ENCODE data around the gene SEMA6B. TPM values are rescaled to one million over a fixed set of nuclear protein-coding genes. Genes with fewer than 3 reads are reported as not detected.

The SEMA6B gene
- total and polyA plus RNA-seq, 2 donors (not counting 1 experiment from before 2014, with no cell fraction given): 0.42 TPM; not detected in 1

GRCh38 chr19:4586691-4587090, 27.2 kb upstream of the SEMA6B start:
- no peaks in the 10 kb centered on the region for H4K20me1 ChIP-seq (ENCODE audit: control insufficient read depth, insufficient read depth, low read length, poor library complexity, severe bottlenecking)
- Mint-ChIP-seq H3K4me1 (peaks cover 14% of the 10 kb centered on the region), H3K9me3 (ENCODE audit: insufficient read depth) (no peaks in the 10 kb centered on the region), H3K4me3 (no peak overlapping the region), H3K27me3 (peaks cover 56% of the 10 kb centered on the region), H3K27ac (no peak overlapping the region)
- H3K4me3 ChIP-seq (ENCODE audit: control extremely low read depth in 1 of 5, extremely low read depth in 1 of 5, insufficient read depth in 1 of 5, low read depth in 2 of 5, low read length in 4 of 5): no peak overlapping the region
- H3K4me1 ChIP-seq (ENCODE audit: control insufficient read depth in 2 of 2, insufficient read depth in 2 of 2, low read length in 2 of 2): peaks cover 12 to 18% of the 10 kb centered on the region in 2 donors
- ChIA-PET CTCF (interaction anchor here (1.6 kb wide), 1 partner anchor 16 kb away, joined by 3 read pairs; no protein-coding TSS in a partner anchor), POLR2A (no interaction called here)
- H3K4me2 ChIP-seq (replicated peaks; ENCODE audit: low read depth, low read length, poor library complexity, severe bottlenecking): no peak overlapping the region
- no peak for TF ChIP-seq CTCF (IDR thresholded peaks at IDR 0.05)
- no peak for TF ChIP-seq EZH2 (IDR thresholded peaks at IDR 0.05; ENCODE audit: borderline replicate concordance, insufficient read depth, low read depth, low read length, poor library complexity, severe bottlenecking)
- ATAC-seq (ENCODE audit: low read depth) (no peak), DNase-seq (no peak)
- H2AFZ ChIP-seq (ENCODE audit: insufficient read depth, low read depth, low read length, poor library complexity, severe bottlenecking): no peak overlapping the region
- peaks cover 0 to 69% (median 40%) of the 10 kb centered on the region in 4 experiments for H3K27me3 ChIP-seq (replicated peaks in 1 of 4; ENCODE audit: control extremely low read depth in 1 of 4, control insufficient read depth in 3 of 4, insufficient read depth in 4 of 4, low read length in 3 of 4)
- 59% methylated on average over 5 of the region's 6 CpGs for WGBS (ENCODE audit: insufficient coverage)
- H3K36me3 ChIP-seq (replicated peaks in 1 of 2; ENCODE audit: control extremely low read depth in 1 of 2, control insufficient read depth in 1 of 2, extremely low read depth in 1 of 2, insufficient read depth in 2 of 2, low read length in 1 of 2): no peaks in the 10 kb centered on the region
- intact Hi-C loops (cut with micrococcal nuclease): no loop called here
- H3K9ac ChIP-seq (ENCODE audit: low read length): no peak overlapping the region
- H3K27ac ChIP-seq (ENCODE audit: low read length in 2 of 2): no peak overlapping the region
- peaks cover 0 to 16% (median 0%) of the 10 kb centered on the region in 3 donors for H3K9me3 ChIP-seq (ENCODE audit: control extremely low read depth in 1 of 3, control insufficient read depth in 2 of 3, insufficient read depth in 1 of 3, low read length in 2 of 3)
- no peaks in the 10 kb centered on the region for H3K79me2 ChIP-seq (ENCODE audit: control insufficient read depth, insufficient read depth, low read length)

DNA sequence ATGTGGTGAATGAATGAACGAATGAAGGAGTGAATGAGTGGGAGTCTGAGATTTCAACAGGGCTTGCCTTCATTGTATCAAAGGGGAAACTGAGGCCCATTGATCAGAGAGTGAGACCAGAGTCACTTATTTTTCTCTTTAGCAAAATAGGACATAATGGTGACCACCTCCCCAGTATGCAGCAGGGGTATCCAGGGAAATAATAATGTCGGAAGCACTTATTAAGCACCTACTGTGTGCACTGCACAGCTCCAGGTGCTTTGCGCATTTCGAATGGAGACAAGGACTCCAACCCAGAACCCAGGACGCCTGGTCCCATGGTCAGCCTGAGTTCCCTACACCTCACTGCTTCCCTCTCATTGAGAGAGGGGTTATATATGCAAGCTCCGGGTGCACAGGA, 26.8 kb upstream of the SEMA6B start:
- DNase-seq: no peak
- H2AFZ ChIP-seq (ENCODE audit: insufficient read depth, low read depth, low read length, poor library complexity, severe bottlenecking): no peak overlapping the region
- no peaks in the 10 kb centered on the region for H3K79me2 ChIP-seq (ENCODE audit: control insufficient read depth, insufficient read depth, low read length)
- H3K9me3 ChIP-seq (ENCODE audit: control extremely low read depth in 1 of 3, control insufficient read depth in 2 of 3, insufficient read depth in 1 of 3, low read length in 2 of 3): peaks cover 0 to 16% (median 0%) of the 10 kb centered on the region in 3 donors
- peaks cover 0 to 65% (median 40%) of the 10 kb centered on the region in 4 experiments for H3K27me3 ChIP-seq (replicated peaks in 1 of 4; ENCODE audit: control extremely low read depth in 1 of 4, control insufficient read depth in 3 of 4, insufficient read depth in 4 of 4, low read length in 3 of 4)
- 45% methylated on average over 1 of the region's 6 CpGs for WGBS (ENCODE audit: insufficient coverage)
- intact Hi-C loops (cut with micrococcal nuclease): no loop called here
- H3K4me3 ChIP-seq (ENCODE audit: control extremely low read depth in 1 of 5, extremely low read depth in 1 of 5, insufficient read depth in 1 of 5, low read depth in 2 of 5, low read length in 4 of 5): no peak overlapping the region
- H3K27me3 Mint-ChIP-seq: peaks cover 52% of the 10 kb centered on the region
- H3K27ac Mint-ChIP-seq: no peak overlapping the region
- no peak overlapping the region for H3K4me2 ChIP-seq (replicated peaks; ENCODE audit: low read depth, low read length, poor library complexity, severe bottlenecking)
- no peak overlapping the region for H3K27ac ChIP-seq (ENCODE audit: low read length in 2 of 2)
- POLR2A ChIA-PET: no interaction called here
- no peak for TF ChIP-seq EZH2 (IDR thresholded peaks at IDR 0.05; ENCODE audit: borderline replicate concordance, insufficient read depth, low read depth, low read length, poor library complexity, severe bottlenecking)
- H4K20me1 ChIP-seq (ENCODE audit: control insufficient read depth, insufficient read depth, low read length, poor library complexity, severe bottlenecking): no peaks in the 10 kb centered on the region
- peaks cover 12 to 18% of the 10 kb centered on the region in 2 donors for H3K4me1 ChIP-seq (ENCODE audit: control insufficient read depth in 2 of 2, insufficient read depth in 2 of 2, low read length in 2 of 2)
- ATAC-seq (ENCODE audit: low read depth): no peak
- CTCF ChIA-PET: interaction anchor here (2.0 kb wide), 1 partner anchor 50 kb away, joined by 6 read pairs; no protein-coding TSS in a partner anchor
- no peaks in the 10 kb centered on the region for H3K36me3 ChIP-seq (replicated peaks in 1 of 2; ENCODE audit: control extremely low read depth in 1 of 2, control insufficient read depth in 1 of 2, extremely low read depth in 1 of 2, insufficient read depth in 2 of 2, low read length in 1 of 2)
- no peaks in the 10 kb centered on the region for H3K9me3 Mint-ChIP-seq (ENCODE audit: insufficient read depth)
- no peak overlapping the region for H3K4me3 Mint-ChIP-seq
- H3K4me1 Mint-ChIP-seq: peaks cover 14% of the 10 kb centered on the region
- H3K9ac ChIP-seq (ENCODE audit: low read length): no peak overlapping the region

Data from B cell (primary cell).